ENCODE data around the gene TGIF1. TPM values are rescaled to one million over a fixed set of nuclear protein-coding genes. Genes with fewer than 3 reads are reported as not detected.

TGIF1 gene
- total RNA-seq: 10 to 100 TPM; 21.0 to 49.5 (median 35.3) TPM

GRCh38 chr18:3450012-3450798, at the start of gene TGIF1:
TGIF1 (plus strand) TSS chr18:3450172; CDS start chr18:3450490, 318 bp downstream.
- Histone ChIP-seq H3K27ac (peak within 1 kb of the TSS; percentile 97 to 98 (median 97)), H3K27me3 (no peaks in the 10 kb centered on the region), H3K4me1 (peaks cover 0 to 19% (median 2%) of the 10 kb centered on the region in 4 donors), H3K36me3 (no peaks in the 10 kb centered on the region), H3K4me3 (peak within 1 kb of the TSS; percentile 65 to 76 (median 71)), H3K9me3 (no peaks in the 10 kb centered on the region)
- TF ChIP-seq, protein P1, sequence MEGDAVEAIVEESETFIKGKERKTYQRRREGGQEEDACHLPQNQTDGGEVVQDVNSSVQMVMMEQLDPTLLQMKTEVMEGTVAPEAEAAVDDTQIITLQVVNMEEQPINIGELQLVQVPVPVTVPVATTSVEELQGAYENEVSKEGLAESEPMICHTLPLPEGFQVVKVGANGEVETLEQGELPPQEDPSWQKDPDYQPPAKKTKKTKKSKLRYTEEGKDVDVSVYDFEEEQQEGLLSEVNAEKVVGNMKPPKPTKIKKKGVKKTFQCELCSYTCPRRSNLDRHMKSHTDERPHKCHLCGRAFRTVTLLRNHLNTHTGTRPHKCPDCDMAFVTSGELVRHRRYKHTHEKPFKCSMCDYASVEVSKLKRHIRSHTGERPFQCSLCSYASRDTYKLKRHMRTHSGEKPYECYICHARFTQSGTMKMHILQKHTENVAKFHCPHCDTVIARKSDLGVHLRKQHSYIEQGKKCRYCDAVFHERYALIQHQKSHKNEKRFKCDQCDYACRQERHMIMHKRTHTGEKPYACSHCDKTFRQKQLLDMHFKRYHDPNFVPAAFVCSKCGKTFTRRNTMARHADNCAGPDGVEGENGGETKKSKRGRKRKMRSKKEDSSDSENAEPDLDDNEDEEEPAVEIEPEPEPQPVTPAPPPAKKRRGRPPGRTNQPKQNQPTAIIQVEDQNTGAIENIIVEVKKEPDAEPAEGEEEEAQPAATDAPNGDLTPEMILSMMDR (IDR thresholded peaks at IDR 0.05): no peak
- peak; percentile 73 to 85 for TF ChIP-seq POLR2A (IDR thresholded peaks at IDR 0.05)
- DNase-seq: peak; percentile 76 to 88 (median 88)

- no peak for TF ChIP-seq POLR2A (IDR thresholded peaks at IDR 0.05)
- TF ChIP-seq, protein P1 (IDR thresholded peaks at IDR 0.05): no peak
- H3K36me3 ChIP-seq: no peaks in the 10 kb centered on the region
- peak overlapping the region in 1 of 4 donors; percentile 49 for H3K27ac ChIP-seq
- DNase-seq: no peak
- H3K4me3 ChIP-seq: no peak overlapping the region
- no peaks in the 10 kb centered on the region for H3K27me3 ChIP-seq
- no peaks in the 10 kb centered on the region for H3K9me3 ChIP-seq
- H3K4me1 ChIP-seq: no peaks in the 10 kb centered on the region
Observed at GRCh38 chr18:3400567-3401296, 49.2 kb upstream of the TGIF1 start.

DNA sequence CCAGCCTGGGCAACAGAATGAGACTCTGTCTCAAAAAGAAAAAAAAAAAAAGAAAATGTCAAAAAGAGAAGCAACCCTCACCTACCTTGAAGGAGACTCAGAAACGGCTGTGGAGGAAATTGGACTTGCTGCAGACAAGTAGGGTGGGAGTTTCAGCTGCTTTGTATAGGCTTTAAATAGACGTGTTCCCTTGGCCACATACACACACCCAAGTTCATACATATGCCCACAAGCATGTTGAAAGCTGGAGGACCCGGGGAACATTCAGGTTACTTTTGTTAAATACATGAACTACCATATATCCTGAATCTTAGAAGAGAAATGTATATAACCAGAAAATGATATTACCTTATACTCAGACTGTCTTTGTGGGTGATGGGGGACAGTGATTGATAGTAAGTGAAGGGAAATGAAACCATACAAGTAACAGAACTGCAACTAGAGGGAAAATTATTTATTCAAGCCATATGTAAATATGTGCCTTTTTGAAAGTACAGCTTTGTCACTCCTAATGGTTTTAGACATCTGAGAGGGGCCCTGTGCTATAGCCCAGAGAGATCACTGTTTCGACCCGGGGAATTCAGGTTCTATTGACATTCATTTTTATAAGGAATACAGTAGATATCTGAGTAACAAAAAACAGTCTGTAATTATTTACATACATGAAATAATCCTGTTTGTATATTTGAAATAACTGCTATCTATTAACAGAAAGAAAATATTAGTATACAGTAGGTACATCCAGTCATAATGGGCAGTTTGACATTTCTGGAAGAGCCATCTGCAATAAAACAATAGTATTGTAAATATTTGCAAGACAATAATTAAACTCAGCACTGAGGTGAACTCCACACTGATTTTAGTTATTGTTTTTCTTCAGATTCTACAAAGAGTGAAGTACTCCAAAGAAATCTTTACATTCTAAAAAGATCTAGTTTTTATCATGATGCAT, 48.0 kb upstream of the TGIF1 start:
- Histone ChIP-seq H3K27me3 (no peaks in the 10 kb centered on the region), H3K4me1 (no peaks in the 10 kb centered on the region), H3K27ac (peak overlapping the region in 2 of 4 donors; percentile 8 to 49), H3K4me3 (no peak overlapping the region), H3K36me3 (no peaks in the 10 kb centered on the region), H3K9me3 (no peaks in the 10 kb centered on the region)
- DNase-seq: no peak
- no peak for TF ChIP-seq POLR2A (IDR thresholded peaks at IDR 0.05)
- TF ChIP-seq, protein P1 (IDR thresholded peaks at IDR 0.05): no peak

DNA sequence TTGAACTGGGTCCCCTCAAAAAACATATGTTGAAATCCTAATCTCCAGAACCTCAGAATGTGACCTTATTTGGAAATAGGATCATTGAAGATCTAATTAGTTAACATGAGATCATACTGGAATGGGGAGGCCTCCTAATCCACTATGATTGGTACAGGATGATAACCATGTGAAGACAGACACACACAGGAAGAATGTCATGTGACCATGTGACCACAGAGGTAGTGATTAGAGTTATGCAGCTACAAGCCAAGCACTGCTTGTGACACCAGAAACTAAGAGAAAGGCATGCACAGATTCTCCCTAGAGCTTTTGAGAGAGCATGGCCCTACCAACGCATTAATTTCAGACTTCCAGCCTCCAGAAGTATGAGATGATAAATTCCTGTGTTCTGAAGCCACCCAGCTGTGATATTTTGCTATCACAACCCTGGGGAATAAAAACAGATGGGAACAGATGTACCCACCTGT, 47.0 kb upstream of the TGIF1 start:
- peak in 1 of 3 donors; percentile 47 for DNase-seq
- Histone ChIP-seq H3K27ac (peak overlapping the region in 1 of 4 donors; percentile 49), H3K4me1 (no peaks in the 10 kb centered on the region), H3K27me3 (no peaks in the 10 kb centered on the region), H3K9me3 (no peaks in the 10 kb centered on the region), H3K36me3 (no peaks in the 10 kb centered on the region), H3K4me3 (no peak overlapping the region)
- TF ChIP-seq, protein P1 (IDR thresholded peaks at IDR 0.05): no peak
- no peak for TF ChIP-seq POLR2A (IDR thresholded peaks at IDR 0.05)

DNA sequence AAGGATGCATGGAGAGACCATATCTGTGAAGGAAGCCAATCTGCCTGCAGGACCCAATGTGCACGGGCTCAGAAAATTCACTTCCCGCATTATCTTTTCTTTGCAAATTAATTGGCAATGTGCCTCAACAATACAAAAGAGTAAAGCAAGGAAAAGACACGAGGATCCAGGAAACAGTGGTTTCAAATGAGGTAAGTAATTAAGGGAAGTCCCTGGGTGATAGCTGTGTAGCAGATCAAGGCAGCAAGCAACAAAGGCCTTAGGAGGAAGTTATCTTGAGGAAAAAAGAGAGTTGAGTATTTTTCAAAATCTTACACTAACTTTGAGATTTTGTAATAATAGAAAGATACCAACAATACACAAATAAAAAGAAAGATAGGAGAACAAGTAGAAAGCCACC, 44.3 kb upstream of the TGIF1 start:
- no peaks in the 10 kb centered on the region for H3K36me3 ChIP-seq
- H3K4me3 ChIP-seq: no peak overlapping the region
- no peaks in the 10 kb centered on the region for H3K4me1 ChIP-seq
- no peak overlapping the region for H3K27ac ChIP-seq
- TF ChIP-seq POLR2A (IDR thresholded peaks at IDR 0.05): no peak
- TF ChIP-seq, protein P1 (IDR thresholded peaks at IDR 0.05): no peak
- DNase-seq: no peak
- no peaks in the 10 kb centered on the region for H3K9me3 ChIP-seq
- H3K27me3 ChIP-seq: no peaks in the 10 kb centered on the region

All from Peyer's patch (tissue), 4 donors.